CD4-positive, alpha-beta T cell treated with Interleukin-12 subunit alpha and Interleukin-12 subunit beta, for 1 hour (primary cell): Measurements from ENCODE around the gene CISD2.
"Not testable (repeated sequence)": the region's sequence is repeated elsewhere in the genome, so short reads cannot be mapped to it uniquely, and the experiment has no call there.

Source experiments
- DNase-seq: peaks from one replicate; pipeline ENCODE4 v3.0.0-alpha.2; 2020

CISD2 gene

GRCh38 chr4:102868781-102869568 is at the start of gene CISD2:
TSS of gene CISD2 (plus strand) at chr4:102868992. CDS start at chr4:102869085, 93 bp downstream.
- DNase-seq, result peak; percentile 91

GRCh38 chr4:102819100-102819499 is 49.7 kb upstream of the CISD2 start:
- DNase-seq, result not testable (repeated sequence)

- DNase-seq, result peak; percentile 75
Measured at GRCh38 chr4:102819588-102820365, 49.0 kb upstream of the CISD2 start.

GRCh38 chr4:102823464-102823863 is 45.3 kb upstream of the CISD2 start:
- no peak for DNase-seq

GRCh38 chr4:102823897-102824296 is 44.9 kb upstream of the CISD2 start:
- no peak for DNase-seq

- no peak for DNase-seq
Measured at GRCh38 chr4:102824398-102824797, 44.4 kb upstream of the CISD2 start.

- peak; percentile 52 for DNase-seq
Measured at GRCh38 chr4:102825261-102826091, 43.3 kb upstream of the CISD2 start.

- no peak for DNase-seq
Measured at GRCh38 chr4:102826105-102826889, 42.5 kb upstream of the CISD2 start.

- peak; percentile 95 for DNase-seq
Measured at GRCh38 chr4:102826890-102827673, 41.7 kb upstream of the CISD2 start, which contains the start of gene UBE2D3. TSS of gene UBE2D3 (minus strand) at chr4:102827551. CDS start at chr4:102826508, 1,043 bp downstream.

- peak; percentile 99 for DNase-seq
Measured at GRCh38 chr4:102827674-102828496, 40.9 kb upstream of the CISD2 start.

GRCh38 chr4:102828497-102828808 is 40.3 kb upstream of the CISD2 start:
- DNase-seq, result no peak

- DNase-seq, result no peak
Measured at GRCh38 chr4:102829803-102830202, 39.0 kb upstream of the CISD2 start.

GRCh38 chr4:102832105-102832504 is 36.7 kb upstream of the CISD2 start:
- DNase-seq, result no peak

- DNase-seq, result no peak
Measured at GRCh38 chr4:102832667-102833066, 36.1 kb upstream of the CISD2 start.

- DNase-seq, result no peak
Measured at GRCh38 chr4:102836596-102836995, 32.2 kb upstream of the CISD2 start.

- DNase-seq, result no peak
Measured at GRCh38 chr4:102842367-102842766, 26.4 kb upstream of the CISD2 start.

GRCh38 chr4:102843273-102843672 is 25.5 kb upstream of the CISD2 start:
- no peak for DNase-seq

GRCh38 chr4:102843938-102844337 is 24.9 kb upstream of the CISD2 start:
- no peak for DNase-seq

- DNase-seq, result no peak
Measured at GRCh38 chr4:102847687-102848086, 21.1 kb upstream of the CISD2 start.

GRCh38 chr4:102849579-102850104 is 19.1 kb upstream of the CISD2 start:
- no peak for DNase-seq
